NCI-H1694 (cell line): Measurements from ENCODE around the gene EXOC3.
"Not testable (repeated sequence)": the region's sequence is repeated elsewhere in the genome, so short reads cannot be mapped to it uniquely, and the experiment has no call there.

Experiments
- DNase-seq: peaks from one replicate; lab custom pipeline; 2025; lab: John Stamatoyannopoulos, UW

The EXOC3 gene

DNA sequence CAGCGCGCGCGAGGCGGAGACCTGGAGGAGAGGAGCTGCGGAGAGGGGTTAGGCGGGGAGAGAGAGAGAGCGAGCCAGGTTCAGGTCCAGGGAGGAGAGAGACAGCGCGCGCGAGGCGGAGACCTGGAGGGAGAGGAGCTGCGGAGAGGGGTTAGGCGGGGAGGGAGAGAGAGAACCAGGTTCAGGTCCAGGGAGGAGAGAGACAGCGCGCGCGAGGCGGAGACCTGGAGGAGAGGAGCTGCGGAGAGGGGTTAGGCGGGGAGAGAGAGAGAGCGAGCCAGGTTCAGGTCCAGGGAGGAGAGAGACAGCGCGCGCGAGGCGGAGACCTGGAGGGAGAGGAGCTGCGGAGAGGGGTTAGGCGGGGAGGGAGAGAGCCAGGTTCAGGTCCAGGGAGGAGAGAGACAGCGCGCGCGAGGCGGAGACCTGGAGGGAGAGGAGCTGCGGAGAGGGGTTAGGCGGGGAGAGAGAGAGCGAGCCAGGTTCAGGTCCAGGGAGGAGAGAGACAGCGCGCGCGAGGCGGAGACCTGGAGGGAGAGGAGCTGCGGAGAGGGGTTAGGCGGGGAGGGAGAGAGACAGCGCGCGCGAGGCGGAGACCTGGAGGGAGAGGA, 31.4 kb downstream of the EXOC3 start:
- not testable (repeated sequence) for DNase-seq

DNA sequence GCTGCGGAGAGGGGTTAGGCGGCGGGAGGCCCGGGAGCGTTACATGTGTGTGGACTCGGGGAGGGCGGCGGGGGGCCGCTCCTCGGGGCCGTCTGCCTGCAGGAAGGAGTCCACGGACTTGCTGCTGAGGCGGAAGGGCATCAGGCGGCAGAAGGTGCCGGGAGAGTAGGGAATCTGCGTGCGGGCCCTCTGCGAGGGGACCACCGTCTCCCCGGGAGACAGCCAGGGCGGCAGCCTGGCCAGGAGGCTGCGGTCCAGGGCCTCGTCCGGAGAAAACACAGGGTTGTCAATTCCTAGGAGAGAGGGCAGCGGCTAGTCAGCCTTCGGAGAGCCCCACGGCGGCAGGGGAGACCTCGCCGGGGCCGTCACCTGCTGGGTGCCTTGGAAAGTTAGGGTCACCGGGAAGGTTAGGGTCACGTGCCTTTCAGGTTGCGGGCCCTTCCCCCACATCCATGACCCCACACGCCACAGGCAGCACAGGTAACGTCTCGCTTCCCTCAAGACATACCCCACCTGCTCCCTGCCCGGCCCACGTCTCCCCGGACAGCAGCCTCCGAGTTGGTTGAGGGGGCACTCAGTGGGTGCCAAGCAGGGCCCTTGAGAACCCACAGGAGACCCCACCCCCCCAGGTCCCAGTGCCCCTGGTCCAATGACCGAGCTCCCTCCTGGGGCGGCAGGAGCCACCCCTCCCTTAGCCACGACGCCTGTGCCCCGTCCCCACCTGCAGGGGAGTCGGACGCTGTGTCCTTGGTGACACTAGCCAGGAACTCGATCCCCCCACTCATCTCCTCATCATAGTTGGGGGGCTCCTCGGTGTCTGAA, 32.1 kb downstream of the EXOC3 start:
- no peak for DNase-seq

DNA sequence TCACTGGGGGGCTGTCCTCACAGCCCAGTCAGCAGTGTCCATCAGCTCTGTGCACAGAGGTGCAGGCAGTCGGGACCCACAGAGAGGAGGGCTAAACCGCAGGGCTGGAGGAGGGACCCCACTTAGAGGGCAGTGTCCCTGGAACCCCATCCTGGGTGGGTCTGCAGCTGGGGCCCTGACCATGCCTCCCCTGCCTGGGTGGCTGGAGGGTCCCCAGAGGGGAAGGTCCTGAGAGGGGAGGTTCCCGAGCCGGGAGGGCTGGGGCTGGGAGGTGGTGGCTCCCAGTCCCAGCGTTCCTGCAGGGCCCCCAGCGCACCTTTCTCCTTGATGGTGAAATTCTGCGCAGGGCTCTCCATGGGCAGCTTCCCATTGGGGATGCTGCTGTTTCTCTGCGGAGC, 32.7 kb downstream of the EXOC3 start:
- DNase-seq = no peak

DNA sequence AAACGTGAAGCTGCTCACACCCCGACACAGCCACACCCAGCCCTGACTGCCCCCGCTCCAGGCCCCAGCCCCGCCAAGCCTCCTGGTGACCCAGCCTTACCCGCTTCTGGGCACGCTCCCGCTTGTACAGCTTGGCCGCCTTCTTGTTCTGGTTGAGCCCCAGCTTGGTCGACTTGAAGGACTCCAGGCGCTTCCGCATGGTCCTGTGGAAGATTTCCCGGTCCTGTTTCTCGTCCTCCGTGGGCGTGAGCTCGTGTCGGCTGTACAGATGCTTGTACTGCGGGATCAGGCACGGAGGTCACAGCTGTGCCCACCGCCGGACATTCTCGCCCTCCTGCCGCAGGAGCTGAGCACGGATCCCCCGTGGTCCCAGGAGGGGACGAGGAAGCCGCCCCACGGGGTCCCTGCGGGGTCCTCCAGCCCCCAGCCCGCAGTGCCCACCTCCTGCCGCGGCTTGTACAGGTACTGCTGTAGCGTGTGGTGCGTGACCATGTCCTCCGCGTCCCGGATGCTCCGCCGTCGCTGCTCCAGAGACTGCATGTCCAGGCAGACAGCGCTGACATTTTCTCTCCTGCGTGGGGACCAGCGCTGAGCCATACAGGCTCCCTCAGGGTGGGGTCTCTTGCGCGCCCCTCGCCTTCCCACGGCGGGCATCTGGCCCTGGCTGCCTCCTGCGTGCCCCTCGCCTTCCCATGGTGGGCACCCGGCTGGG, 33.3 kb downstream of the EXOC3 start:
- no peak for DNase-seq

DNA sequence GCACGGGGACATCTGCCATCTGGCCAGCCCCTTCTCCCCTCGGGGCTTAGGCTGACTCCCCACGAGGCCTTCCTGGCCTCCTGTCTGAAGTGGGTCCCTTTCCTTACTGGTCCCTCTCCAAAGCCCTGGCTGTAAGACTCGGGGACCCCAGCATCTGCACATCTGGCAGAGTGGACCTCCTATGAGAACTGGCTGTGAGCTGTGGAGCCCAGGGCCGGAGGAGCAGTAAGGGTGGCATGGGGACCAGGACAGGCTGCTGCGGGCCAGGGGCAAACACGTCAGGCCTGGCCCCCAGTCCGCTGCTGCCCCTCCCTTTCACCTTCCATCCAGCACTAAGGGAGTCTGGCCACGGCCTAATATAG, 33.8 kb downstream of the EXOC3 start:
- no peak for DNase-seq

DNA sequence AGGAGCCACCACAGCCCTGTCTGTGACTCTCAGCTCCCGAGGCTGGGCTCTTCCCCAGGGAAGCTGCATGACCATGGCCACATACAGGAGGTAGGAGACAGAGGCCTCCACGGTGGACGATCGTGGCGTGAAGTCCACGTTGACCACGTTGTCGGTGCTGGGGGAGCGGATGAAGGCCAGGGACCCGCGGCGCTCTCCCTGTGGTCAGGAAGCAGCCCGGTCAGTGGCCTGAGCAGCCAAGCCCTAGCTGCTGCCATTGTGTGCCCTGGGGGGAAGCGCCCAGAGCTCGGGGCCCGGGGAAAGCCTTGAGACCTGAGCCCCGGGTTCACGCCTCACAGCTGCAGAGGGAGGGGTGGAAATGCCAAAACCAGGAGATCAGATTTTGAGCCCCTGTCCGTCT, 34.3 kb downstream of the EXOC3 start:
- no peak for DNase-seq

DNA sequence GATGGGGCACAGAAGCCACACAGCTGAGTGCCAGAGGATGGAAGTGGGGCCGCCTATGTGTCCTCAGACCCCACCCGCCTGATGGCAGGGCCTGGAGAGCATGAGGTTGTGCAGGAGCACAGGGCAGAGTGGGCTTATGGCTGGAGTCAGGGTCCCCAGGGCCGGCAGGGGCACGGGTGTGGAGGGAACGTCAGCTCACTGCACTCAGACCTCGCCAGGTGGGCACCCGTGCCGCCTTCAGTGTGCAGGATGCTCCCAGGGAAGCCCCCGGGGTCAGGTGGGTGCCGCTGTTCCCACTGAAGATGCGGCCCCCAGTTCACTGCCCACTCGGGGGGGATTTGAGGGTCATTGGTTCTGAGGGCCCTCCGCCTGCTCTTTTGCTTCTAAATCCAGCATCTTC, 34.9 kb downstream of the EXOC3 start:
- no peak for DNase-seq

DNA sequence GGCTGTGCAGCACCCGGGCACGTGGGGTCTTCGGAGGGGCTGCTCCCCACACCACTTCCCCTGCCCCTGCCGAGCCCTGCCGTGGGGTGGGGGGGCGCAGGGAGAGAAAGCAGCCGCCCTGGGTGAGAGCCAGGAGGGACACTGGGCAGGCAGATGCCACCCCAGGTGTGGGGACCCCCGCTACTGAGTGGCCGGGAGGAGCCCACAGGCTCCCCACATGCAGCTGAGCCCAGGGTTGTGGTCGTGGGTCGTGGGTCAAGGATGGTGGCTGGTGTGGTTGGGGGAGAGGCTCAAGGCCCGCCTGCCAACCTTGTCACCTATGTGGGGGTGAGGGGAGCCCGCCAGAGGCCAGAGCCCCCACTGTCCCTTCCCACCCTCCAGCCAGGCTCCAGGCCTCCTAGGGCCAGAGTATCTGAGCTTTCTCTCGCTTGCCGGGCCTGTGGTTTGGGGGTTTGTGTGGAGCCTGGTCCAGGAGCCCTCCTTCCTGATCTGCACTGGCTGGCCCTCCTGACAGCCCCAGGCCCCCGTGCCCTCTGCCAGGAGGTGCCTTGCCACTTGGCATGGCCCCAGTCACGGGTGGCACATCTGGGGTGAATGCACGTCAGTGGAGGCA, 35.5 kb downstream of the EXOC3 start:
- DNase-seq = no peak

DNA sequence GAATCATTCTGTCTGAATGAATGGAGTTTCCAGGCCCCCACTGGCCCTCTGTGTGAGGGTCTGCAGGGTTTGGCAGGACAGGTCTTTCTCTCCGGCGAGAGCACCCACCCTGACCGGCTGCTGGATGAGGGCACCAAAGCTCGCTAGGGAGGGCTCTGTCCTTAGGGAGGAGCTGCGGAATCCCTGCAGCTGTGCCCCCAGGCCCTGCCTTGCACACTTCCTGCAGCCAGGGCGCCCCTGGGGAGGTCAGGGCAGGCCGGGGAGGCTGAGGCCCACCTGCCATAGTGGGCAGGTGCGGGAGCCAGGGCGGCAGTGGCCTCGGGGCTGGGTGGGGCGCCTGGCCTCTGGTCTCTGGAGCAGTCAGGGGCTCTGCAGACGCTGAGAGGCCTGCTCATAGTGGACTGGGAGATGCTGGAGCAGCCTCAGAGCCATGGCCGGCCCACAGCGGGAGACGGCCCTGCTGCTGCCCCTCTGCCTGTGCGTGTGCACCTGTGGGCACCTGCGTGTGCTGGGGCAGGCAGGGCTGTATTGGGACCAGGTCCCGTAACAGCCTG, 36.1 kb downstream of the EXOC3 start:
- no peak for DNase-seq

DNA sequence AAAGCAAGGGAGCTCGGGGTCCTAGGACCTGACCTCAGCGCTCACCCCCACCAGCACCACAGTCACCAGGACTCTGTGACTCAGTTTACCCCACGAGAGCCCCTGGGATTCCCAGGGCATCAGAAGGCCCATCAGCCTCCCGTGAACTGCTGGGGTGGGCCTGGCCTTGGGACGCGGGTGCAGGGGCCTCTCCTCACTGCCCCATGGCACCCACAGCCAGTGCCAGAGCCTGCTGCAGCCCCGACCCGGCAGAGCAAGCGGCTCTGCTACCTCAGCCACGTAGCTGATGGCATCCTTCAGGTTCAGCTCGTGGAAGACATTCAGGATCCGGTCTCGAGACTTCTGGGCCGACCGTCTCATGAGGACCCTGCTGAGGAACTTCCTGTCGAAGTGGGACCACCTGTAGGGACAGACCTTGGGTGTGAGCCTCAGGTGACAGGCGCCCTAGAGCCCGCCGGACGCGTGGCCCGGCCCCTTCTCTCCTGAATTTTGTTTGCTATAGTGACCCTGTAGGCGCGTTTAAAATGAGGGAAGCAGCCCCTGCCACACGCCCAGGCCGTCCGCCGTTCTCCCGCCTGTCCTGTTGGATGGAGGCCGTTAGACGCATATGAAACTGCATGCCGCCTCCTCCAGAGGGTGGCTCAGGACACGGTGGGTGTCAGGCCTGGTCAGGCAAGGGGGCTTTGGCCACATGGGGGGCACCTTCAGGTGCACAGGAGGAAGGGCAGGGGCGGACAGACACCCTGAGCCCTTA, 36.8 kb downstream of the EXOC3 start:
- no peak for DNase-seq

DNA sequence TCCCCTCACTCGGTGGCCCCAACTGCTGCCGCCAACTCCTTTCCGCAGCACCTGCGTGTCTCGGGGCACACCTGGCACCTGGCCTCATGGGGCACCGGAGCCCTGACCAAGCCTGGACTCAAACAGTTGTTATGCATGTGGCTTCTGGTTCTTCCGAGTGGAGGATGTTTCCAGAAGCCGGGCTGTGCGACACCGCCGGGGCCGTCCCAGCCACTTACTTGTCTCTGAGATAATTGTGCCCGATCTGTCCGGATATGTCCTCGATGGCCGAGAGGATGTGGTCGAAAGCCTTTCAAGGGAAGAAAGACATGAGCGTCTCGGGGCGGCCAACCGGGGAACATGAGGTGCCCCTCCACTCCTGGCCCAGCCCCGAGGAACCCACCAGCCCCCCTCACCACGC, 38.4 kb downstream of the EXOC3 start:
- no peak for DNase-seq

DNA sequence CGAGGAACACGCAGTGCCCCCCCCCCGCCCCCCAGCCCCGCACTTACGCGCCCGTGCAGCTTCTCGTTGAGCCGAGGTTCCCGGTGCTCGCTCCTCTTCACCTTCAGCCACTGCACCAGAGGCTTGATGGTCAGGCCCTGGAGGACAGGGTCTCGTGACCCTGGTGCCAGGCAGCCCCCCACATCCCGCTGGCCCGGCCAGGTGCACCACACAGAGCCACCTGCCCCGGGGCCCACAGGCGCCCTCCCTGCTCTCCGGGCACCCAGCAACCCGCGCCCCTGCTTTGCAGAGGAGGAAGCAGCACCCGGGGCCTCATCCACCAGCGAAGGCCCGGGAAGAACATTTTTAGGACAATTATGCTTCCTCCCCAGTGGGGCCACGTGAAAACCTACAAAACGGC, 39.0 kb downstream of the EXOC3 start:
- no peak for DNase-seq

DNA sequence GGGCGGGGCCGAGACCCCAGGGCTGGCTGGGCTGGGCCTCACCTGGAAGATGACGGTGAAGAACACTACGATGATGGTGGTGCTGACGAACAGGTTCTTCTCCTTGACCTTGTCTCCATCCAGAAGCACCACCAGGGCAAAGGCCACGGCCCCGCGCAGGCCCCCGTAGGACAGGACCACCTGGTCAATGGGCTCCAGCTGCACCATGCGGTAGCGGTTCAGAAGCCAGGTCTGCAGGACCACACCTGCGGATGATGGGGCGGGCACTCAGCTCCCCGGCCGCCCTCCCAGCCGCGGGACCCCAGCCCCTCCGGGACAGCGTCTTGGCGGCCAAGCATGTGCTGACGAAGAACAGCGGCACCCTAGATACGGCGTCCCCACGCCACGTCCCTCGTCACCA, 39.5 kb downstream of the EXOC3 start:
- no peak for DNase-seq

DNA sequence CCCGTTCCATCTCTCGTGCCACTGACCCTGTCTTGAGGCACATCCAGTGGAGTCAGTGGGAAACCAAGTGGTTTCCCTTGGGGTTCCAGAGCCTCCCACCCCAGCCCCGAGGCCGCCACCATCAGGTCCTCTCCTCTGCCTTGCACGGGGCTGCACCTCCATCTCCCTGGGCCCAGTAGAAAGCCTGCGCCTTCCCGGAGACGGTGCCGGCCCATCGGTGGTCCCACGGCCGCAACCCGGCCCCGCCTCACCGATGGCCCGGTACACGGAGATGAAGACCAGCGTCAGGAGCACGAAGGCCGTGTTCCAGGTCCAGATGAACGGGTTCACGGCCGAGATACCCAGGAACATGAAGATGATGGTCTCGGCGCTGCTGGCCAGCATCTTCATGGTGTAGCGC, 40.0 kb downstream of the EXOC3 start:
- no peak for DNase-seq

DNA sequence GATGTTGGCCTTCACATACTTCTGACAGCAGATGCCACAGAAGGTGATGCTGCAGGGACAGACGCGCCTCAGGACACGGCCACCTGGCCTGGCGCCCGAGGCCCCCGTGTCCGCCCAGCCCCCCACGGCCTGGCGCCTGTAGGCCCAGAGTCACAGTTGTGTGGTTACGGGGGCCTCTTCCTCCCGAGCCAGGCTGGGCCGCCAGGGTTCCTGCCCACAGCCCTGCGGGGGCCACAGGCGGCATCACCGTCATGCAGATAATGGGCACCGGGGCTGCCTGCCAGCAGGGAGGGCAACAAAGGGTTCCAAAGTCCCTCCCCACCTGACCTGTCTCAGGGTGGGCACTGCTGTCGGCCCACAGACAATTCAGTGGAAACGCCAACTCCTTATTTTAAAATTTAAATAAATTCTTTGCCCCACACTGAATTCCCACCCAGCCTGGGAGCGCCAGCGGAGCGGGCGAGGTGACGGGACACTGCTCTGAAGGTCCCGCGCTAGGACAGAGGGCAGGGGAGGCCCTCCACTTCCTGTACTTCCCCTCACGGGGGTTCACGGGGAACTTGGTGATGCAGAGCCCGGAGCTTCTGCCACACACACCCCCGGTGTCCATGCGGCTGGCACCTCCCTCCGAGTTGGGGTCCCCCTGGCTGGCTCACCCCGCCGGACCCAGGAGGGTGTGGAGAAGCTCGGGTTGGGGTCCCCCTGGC, 40.6 kb downstream of the EXOC3 start:
- no peak for DNase-seq

DNA sequence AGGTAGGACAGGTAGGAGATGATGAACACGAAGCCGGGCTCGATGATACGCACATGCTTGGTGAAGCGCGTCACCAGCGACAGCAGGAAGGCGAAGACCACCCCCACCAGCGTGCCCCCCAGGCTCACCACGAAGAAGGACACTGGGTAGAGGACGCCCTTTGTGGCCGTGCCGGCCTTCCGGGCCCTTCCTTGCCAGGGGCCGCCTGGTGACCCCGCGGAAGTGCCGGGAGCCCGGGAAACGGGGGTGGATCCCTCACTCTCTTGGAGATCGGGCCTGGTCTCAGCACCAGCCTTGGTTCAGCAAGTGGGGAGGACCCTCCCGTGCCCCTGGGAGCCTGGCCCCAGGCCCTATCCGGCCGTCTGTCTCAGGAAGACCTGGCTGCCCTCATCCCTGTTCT, 41.6 kb downstream of the EXOC3 start:
- no peak for DNase-seq

DNA sequence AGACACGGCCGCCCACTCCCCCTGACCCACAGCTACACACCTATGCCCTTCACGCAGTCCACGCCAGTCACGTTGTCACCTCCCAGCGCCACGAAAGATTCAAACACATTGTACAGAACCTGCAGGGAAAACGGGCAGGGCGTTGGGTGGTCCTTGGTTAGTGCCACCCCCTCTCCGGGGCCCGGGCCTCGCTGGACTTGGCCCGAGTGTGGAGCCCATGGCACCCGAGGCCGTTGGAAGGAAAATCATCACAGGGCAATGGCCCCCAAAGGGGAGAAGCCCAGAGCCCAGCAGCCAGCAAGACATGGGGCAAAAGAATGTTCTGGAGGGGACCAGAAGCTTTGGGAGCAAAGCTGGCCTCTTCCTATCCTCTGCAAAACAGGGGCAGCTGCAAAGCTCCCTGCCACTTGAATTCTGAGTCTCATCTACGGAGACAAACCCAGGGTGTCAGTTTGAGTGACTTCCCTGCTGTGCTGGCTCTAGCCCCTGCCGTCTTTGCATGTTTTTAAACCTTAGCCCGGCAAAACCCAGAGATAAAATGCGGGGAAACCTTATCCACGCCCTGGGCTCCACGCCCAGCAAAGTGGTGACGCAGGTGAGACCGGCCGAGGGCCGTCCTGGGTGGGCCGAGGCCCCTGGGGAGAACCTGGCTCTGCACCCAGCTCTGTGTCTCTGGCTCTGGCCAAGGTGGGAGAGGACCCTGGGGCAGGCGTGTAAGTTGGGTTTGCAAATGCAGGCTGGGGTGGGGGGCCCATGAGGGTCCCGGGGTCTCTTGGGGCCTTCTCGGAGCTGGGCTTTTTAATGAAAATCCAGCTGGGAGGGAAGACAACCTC, 42.4 kb downstream of the EXOC3 start:
- DNase-seq = no peak

DNA sequence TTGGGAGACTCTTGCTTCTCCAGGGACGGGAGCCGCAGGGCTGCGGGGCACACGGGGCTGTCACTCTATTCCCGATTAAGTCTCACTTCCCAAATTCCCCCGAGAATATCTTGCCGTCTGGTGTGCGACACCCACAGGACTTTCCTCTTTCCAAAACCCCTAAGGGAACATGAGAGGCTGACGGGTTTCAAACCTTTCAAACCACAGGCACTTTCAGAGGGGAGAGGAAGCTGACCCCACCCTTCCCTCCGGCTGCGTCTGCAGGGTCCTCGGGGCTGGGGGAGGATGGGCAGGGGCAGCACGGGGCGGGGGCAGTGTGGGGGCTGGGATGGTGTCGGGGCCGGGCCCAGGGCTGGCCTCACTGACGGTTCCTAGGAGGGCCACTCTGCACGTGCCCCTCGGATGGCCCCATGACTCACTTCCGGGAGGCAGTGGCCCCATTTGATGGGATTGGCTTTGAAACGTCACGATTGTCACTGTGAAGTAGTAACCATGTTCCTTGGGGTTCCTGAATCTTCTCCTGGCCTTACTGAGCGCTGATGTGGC, 43.0 kb downstream of the EXOC3 start:
- no peak for DNase-seq

DNA sequence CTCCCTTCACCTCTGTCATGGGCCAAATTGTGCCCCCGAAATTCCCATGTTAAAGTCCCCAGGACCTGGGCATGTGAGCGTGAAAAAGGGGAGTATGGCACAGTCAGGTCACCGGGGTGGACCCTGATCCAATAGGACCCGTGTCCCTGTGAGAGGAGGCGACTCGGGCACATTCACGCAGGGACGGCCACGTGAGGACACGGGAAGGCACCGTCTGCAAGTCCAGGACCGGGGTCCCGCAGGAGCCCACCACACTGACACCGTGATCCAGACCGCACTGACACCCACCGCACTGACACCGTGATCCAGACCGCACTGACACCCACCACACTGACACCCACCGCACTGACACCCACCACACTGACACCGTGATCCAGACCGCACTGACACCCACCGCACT, 43.6 kb downstream of the EXOC3 start:
- not testable (repeated sequence) for DNase-seq

DNA sequence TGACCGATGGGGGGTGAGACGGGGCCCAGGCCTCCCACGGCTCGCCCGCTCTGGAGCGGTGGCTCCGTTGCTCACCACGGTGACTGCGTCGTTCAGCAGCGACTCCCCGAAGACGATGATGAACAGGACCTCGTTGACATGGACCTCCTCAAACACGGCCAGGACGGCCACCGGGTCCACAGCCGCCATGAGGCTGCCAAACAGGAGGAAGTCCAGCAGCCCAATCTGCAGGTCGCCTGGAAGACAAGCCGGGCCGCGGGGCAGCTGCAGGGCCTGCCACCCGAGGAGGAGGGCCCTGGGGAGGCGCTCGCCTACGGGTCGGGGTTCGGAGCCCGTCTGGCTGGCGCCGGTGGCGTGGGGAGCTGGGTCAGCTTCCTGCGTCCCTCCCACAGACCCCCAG, 45.3 kb downstream of the EXOC3 start:
- DNase-seq = no peak
